Effector CD4-positive, alpha-beta T cell (primary cell): ENCODE measurements around the gene TMEM62.
"Not testable (repeated sequence)": the region's sequence is repeated elsewhere in the genome, so short reads cannot be mapped to it uniquely, and the experiment has no call there.

ENCODE experiments used
- DNase-seq: peaks from one replicate; pipeline ENCODE4 v3.0.0-alpha.2; 2020

Gene TMEM62

DNA sequence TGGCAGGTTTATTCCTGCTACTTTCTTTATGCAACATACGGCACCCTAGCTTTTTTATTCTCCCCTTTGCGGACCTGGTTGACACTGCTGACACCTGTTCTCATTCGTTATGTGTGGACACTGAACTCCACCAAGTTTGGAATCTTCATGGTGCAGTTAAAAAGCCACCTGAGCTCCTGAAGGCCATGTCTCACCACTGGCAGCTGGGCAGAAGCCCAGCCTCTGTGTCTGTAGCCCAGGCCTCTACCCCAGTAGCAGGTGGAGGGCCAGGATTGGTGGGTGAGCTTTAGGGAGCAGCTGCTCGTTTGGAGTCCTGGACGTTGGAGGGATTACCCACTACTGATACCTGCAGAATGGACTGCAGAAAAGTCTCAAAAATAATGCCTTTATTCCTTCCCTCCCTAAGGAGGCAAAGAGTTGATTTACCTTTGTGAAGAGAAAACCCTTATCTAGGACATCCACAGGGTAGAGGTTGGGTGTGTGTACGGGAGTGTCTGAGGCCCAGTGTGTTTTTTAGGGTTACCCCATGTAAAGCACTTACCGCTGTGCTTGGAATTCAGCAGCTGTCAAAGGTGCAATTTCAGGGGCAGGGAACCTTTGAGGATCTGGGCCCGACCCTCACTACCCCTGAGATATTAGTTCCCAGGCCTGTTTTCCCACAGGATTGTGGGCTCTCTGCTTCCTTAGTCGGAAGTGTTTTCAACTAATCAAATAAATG lies 51.2 kb downstream of the TMEM62 start:
- DNase-seq, result no peak

- peak; percentile 73 for DNase-seq
Observed at GRCh38 chr15:43185157-43186002, 52.0 kb downstream of the TMEM62 start, which contains the start of gene CCNDBP1. Gene CCNDBP1 (plus strand): TSS chr15:43185403. CDS start chr15:43185499, 96 bp downstream.

DNA sequence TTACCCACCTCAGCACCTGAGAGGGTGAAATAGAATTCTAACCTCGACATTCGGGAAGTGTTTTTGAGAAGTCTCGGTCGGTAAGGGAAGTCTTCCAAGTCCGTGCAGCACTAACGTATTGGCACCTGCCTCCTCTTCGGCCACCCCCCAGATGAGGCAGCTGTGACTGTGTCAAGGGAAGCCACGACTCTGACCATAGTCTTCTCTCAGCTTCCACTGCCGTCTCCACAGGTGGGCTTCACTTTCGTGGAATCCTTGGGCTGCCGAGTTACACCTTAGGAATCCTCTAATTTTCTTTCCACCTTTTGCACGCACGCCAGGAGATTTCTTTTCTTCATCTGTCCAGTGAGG lies 52.6 kb downstream of the TMEM62 start:
- DNase-seq, result no peak

- DNase-seq, result no peak
Observed at GRCh38 chr15:43187544-43188155, 54.3 kb downstream of the TMEM62 start.

- DNase-seq, result no peak
Observed at GRCh38 chr15:43189296-43189695, 55.9 kb downstream of the TMEM62 start.

DNA sequence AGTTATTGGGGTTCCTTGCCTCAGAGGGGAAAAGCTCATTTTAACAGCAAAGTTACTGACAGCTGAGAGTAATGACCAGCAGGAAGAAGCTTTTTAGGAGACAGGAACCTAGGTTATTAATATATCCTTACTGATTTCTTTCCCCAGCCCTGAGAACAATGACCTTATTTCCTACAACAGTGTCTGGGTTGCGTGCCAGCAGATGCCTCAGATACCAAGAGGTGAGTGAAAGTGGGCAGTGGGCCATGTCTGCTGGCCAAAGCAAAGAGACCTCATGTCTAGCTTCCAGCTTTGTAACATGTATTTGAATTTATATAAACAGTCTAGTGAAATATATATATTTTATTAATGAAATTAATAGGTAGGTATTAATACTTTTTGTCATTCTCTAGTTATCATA lies 56.8 kb downstream of the TMEM62 start:
- DNase-seq, result no peak

GRCh38 chr15:43193710-43194109 lies 60.3 kb downstream of the TMEM62 start:
- no peak for DNase-seq

DNA sequence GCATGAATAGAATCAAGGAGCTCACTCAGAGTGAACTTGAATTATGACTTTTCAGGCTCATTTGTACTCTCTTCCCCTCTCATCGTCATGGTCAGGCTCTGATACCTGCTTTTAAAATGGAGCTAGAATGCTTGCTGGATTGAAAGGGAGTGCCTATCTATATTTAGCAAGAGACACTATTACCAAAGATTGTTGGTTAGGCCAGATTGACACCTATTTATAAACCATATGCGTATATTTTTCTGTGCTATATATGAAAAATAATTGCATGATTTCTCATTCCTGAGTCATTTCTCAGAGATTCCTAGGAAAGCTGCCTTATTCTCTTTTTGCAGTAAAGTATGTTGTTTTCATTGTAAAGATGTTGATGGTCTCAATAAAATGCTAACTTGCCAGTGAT lies 61.4 kb downstream of the TMEM62 start:
- no peak for DNase-seq

- DNase-seq, result no peak
Observed at GRCh38 chr15:43196760-43197548, 63.6 kb downstream of the TMEM62 start.

DNA sequence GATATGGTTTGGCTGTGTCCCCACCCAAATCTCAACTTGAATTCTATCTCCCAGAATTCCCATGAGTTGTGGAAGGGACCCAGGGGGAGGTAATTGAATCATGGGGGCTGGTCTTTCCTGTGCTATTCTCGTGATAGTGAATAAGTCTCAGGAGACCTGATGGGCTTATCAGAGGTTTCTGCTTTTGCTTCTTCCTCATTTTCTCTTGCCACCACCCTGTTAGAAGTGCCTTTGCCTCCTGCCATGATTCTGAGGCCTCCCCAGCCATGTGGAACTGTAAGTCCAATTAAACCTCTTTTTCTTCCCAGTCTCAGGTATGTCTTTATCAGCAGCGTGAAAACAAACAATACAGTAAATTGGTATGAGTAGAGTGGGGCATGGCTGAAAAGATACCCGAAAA lies 64.4 kb downstream of the TMEM62 start:
- not testable (repeated sequence) for DNase-seq

DNA sequence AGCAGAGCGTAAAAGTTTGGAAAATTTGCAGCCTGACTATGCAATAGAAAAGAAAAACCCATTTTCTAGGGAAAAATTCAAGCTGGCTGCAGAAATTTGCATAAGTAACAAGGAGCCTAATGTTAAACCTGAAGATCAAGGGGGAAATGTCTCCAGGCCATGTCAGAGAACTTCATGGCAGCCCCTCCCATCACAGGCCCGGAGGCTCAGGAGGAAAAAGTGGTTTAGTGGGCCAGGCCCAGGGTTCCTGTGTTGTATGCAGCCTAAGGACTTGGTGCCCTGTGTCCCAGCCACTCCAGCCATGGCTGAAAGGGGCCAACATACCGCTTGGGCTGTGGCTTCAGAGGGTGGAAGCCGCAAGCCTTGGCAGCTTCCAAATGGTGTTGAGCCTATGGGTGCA lies 65.2 kb downstream of the TMEM62 start:
- DNase-seq, result not testable (repeated sequence)

DNA sequence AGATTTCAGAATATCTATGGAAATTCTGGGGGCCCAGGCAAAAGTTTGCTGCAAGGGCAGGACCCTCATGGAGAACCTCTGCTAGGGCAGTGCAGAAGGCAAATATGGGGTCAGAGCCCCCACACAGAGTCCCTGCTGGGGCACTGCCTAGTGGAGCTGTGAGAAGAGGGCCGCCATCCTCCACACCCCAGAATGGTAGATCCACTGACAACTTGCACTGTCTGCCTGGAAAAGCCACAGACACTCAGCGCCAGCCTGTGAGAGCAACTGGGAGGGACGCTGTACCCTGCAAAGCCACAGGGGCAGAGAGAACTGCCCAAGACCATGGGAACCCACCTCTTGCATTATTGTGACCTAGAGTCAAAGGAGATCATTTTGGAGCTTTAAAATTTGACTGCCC lies 65.6 kb downstream of the TMEM62 start:
- no peak for DNase-seq

DNA sequence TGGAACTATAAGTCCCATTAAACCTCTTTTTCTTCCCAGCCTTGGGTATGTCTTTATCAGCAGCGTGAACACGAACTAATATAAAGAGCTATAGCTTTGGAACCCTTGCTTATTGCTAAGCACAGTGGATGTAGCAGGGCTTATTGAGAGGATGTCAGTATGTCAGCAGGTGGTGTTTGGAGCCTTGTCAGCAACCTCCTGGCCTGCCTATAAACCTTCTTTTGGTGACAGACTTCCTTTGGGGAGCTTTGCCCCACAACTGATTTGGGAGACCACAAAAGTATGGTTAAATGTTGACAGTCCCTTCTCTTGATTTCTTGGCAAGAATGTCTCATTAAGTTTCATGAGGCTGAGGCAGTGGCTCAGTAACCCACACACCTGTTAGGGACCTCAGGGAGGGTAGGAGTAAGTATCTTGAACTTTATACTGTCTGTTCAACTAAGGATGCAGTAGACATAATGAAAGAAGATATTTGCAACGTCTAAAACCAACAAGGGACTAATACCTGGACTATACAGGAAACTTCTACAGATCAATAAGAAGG lies 66.6 kb downstream of the TMEM62 start:
- DNase-seq, result no peak

DNA sequence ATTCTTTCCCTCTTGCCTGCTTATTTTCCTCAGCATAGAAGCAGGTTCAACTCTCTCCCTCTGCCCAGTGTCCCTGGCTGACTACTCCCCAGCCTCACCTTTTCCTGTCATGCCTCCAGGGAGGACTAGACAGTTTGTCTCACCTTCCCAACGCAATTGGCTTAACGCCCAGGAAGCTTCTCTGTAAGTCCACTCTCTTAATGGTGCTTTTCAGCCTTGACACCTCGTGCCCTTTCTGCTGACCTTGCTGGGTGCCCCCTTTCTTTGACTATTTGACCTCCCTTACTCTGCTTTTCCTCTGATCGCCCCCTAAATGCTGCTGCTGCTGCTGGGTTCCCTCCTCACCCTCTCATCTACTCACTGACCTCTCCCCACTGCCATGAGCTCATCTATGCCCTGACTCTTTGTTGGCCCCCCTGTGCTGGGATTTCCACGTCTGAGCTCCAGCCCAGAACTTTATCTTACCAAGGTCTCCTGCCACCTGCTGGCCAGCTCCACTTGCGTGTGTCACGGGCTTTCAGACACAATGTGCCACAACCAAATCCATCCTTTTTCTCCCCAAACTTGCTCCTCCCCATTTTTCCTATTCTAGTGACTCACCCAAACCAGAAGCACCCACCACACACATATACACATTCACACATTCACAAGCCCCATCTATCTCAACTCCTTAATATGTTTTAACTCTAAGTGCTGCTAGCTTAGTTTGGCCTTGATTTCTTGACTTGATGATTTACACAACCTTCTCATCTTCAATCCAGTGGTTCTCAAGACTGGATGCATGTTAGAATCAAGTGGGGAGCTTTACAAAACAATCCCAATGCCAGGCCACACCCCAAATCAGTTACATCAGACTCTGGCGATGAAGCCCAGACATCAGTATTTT lies 70.9 kb downstream of the TMEM62 start:
- peak; percentile 24 for DNase-seq

- DNase-seq, result no peak
Observed at GRCh38 chr15:43206054-43206453, 72.7 kb downstream of the TMEM62 start.

DNA sequence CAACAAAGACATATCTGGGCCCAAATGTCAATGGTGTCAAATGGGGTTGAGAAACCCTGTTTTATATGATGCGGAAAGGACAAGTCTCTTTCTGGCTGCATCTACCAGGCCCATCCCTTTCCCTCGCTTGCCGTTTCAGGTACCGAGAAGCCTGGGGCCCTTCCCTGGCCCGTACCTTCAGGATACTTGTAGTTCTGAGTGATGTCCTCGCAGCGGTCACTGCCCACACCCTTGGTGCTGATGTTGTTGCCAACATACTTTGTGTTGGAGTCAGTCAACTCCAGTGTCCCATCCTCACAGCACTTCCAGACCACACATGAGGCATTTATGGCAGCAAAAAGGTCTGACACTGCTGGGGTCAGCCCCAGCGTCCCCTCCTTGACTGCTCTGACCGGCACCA lies 73.6 kb downstream of the TMEM62 start:
- no peak for DNase-seq

GRCh38 chr15:43208052-43209002 lies 74.9 kb downstream of the TMEM62 start:
- no peak for DNase-seq

- DNase-seq, result no peak
Observed at GRCh38 chr15:43209059-43209824, 75.9 kb downstream of the TMEM62 start.

GRCh38 chr15:43210172-43210745 lies 76.9 kb downstream of the TMEM62 start:
- no peak for DNase-seq
